HG02623 (cell line): ENCODE results near the gene KRTAP10-8.
"Not testable (repeated sequence)": the region's sequence is repeated elsewhere in the genome, so short reads cannot be mapped to it uniquely, and the experiment has no call there.

Source experiments
- ATAC-seq: cut with Tn5 transposase; IDR thresholded peaks from one replicate; pipeline ENCODE4 v1.9.1; 2021; ENCODE audit warnings: moderate library complexity; ENCODE audit not compliant: unreplicated experiment

Gene KRTAP10-8

GRCh38 chr21:44643741-44644310, 31.9 kb downstream of the KRTAP10-8 start:
- no peak for ATAC-seq

- no peak for ATAC-seq
Measured at GRCh38 chr21:44644878-44645277, 33.0 kb downstream of the KRTAP10-8 start.

GRCh38 chr21:44646366-44647221, 34.7 kb downstream of the KRTAP10-8 start, which contains the start of gene KRTAP10-11:
TSS of gene KRTAP10-11 (plus strand) at chr21:44646414. CDS start at chr21:44646459, 45 bp downstream.
- not testable (repeated sequence) for ATAC-seq

GRCh38 chr21:44647222-44647552, 35.3 kb downstream of the KRTAP10-8 start:
- ATAC-seq, result no peak

GRCh38 chr21:44648557-44649311, 36.9 kb downstream of the KRTAP10-8 start:
- ATAC-seq, result no peak

- ATAC-seq, result no peak
Measured at GRCh38 chr21:44649521-44650100, 37.7 kb downstream of the KRTAP10-8 start.

- no peak for ATAC-seq
Measured at GRCh38 chr21:44650265-44650972, 38.5 kb downstream of the KRTAP10-8 start.

- no peak for ATAC-seq
Measured at GRCh38 chr21:44650973-44651675, 39.2 kb downstream of the KRTAP10-8 start.

GRCh38 chr21:44653123-44653522, 41.2 kb downstream of the KRTAP10-8 start:
- ATAC-seq, result no peak

- ATAC-seq, result no peak
Measured at GRCh38 chr21:44653656-44654575, 42.0 kb downstream of the KRTAP10-8 start.

- ATAC-seq, result no peak
Measured at GRCh38 chr21:44654576-44655175, 42.8 kb downstream of the KRTAP10-8 start, which contains the start of gene KRTAP12-4. TSS of gene KRTAP12-4 (minus strand) at chr21:44654659. CDS start at chr21:44654614, 45 bp downstream.

- ATAC-seq, result no peak
Measured at GRCh38 chr21:44656868-44657267, 45.0 kb downstream of the KRTAP10-8 start.

- no peak for ATAC-seq
Measured at GRCh38 chr21:44657635-44658540, 46.0 kb downstream of the KRTAP10-8 start, which contains the start of gene KRTAP12-3. TSS of gene KRTAP12-3 (plus strand) at chr21:44657932. CDS start at chr21:44657980, 48 bp downstream.

GRCh38 chr21:44658541-44658910, 46.6 kb downstream of the KRTAP10-8 start:
- ATAC-seq, result no peak

- ATAC-seq, result no peak
Measured at GRCh38 chr21:44658913-44659595, 47.2 kb downstream of the KRTAP10-8 start.

GRCh38 chr21:44661567-44661966, 49.7 kb downstream of the KRTAP10-8 start:
- not testable (repeated sequence) for ATAC-seq
